HUES6 (cell line): ENCODE data around the gene SUSD6.
A peak's percentile ranks its signal among the peaks of the same experiment; 100 is the strongest.

ENCODE experiments used
- H3K27ac ChIP-seq: 2 replicates; pipeline ENCODE4 v1.7.0; 2013; ENCODE audit warnings: low read depth, mild to moderate bottlenecking, low read length, inconsistent platforms
- H3K27me3 ChIP-seq: 2 replicates; pipeline ENCODE4 v1.6.1; 2013; ENCODE audit warnings: low read length; ENCODE audit not compliant: control insufficient read depth, insufficient read depth
- H3K36me3 ChIP-seq: 2 replicates; pipeline ENCODE4 v1.6.1; 2013; ENCODE audit warnings: low read length; ENCODE audit not compliant: control insufficient read depth, insufficient read depth
- H3K4me1 ChIP-seq: 2 replicates; pipeline ENCODE4 v1.6.1; 2013; ENCODE audit warnings: low read length; ENCODE audit not compliant: control insufficient read depth, insufficient read depth
- H3K4me3 ChIP-seq: 2 replicates; pipeline ENCODE4 v1.5.1; 2013; ENCODE audit warnings: low read depth, low read length
- H3K9ac ChIP-seq: one replicate; pipeline ENCODE4 v1.6.1; 2013; ENCODE audit warnings: mild to moderate bottlenecking, low read length
- H3K9me3 ChIP-seq: 2 replicates; pipeline ENCODE4 v1.6.1; 2013; ENCODE audit warnings: low read depth, low read length; ENCODE audit not compliant: control insufficient read depth, insufficient read depth

SUSD6 gene

DNA sequence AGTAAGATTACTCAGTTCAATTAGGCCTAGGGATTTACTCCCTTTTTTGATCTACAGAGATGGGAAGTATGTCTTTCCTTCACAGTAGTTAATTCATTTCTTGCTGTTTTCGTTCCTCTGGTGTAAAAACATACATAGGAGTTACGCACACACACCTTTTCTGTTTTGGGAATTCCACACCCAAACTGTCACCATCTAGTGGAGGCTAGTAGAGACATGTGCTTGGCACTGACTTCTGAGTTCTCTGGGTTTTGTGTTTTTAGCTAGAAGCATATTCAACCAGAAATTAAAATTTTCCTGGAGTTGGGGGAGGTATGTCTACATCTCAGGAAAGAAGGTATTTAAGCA, 1.4 kb downstream of the SUSD6 start:
- Histone ChIP-seq H3K4me3 (peak overlapping the region; percentile 82), H3K9ac (peak overlapping the region; percentile 24), H3K4me1 (peaks cover 22% of the 10 kb centered on the region), H3K36me3 (no peaks in the 10 kb centered on the region), H3K27me3 (no peaks in the 10 kb centered on the region), H3K9me3 (no peaks in the 10 kb centered on the region), H3K27ac (no peak overlapping the region)

DNA sequence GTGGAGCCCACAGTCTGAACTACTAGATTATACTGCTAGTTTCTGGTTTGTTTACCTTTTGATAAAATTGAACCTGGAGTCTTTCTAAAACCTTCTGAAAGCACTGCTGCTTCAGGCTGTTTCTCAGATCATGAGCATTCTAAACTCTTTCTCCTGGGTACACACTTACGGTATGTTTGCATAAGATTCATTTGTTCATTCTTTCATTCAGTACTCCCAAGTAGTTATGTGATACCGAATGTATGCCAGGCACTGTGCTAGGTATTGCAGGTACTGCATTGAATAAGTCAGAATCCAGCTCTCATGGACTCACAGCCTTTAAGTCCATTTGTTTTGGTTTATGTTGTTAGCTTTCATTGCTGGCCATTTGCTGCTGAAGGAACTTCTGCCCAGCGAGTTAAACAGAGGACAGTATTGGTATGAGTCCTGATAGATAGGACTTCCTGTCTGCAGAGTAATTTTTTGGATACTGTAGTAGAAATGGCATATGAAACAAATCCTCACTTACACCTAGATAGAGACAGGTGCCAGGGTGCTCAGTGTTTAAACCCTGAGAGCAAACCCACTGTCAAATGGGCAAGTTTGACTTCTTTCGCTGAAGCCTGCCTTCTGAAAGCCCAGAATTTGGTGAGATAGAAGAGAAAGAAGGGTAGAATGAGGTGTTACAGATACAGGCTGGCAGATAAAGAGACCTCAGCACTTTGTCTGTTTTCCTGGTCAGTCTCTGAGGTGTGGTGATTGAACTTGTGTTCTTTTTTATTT, 2.1 kb downstream of the SUSD6 start:
- Histone ChIP-seq H3K27ac (no peak overlapping the region), H3K27me3 (no peaks in the 10 kb centered on the region), H3K36me3 (no peaks in the 10 kb centered on the region), H3K4me1 (peaks cover 22% of the 10 kb centered on the region), H3K4me3 (peak overlapping the region; percentile 82; the same call in 1 of the 2 replicates), H3K9me3 (no peaks in the 10 kb centered on the region), H3K9ac (no peak overlapping the region)

DNA sequence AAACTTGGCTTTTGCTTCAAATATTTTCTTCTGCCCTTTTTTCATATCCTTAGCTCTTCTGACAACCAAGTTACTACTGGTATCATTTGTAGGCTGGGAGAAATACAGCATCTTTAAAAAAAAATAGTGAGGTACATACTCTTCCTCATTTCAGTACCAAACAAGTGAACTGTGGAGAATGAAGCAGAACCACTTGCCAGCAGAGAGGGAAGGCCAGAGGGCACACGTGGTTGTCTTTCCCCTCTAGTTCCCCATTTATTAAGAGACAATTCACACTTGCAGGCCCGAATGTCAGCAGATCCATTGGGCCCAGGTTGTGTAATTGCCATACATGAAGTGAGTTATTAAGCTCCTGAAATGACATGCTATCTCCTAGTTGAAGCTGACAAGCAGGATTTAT, 3.2 kb downstream of the SUSD6 start:
- H3K4me1 ChIP-seq = peaks cover 22% of the 10 kb centered on the region

DNA sequence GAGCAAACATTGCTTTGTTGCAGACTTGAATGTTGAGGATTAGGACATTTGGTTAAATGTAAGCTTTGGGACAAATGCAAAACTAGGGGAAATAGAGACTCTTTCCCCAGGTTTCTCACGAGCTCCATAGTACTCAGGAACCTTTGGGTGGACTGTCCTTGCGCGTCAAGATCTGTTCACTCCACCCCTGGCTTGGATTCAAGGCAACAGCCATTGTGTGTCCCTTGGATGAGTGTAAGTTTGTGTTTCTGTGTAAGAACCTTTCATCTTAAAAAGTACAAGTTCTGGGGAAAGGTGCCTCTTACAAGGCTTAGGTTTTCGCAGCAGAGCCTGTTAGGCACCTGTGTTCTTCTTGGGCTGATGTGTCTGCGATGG, 3.7 kb downstream of the SUSD6 start:
- Histone ChIP-seq H3K9me3 (no peaks in the 10 kb centered on the region), H3K4me1 (peaks cover 18% of the 10 kb centered on the region), H3K27me3 (no peaks in the 10 kb centered on the region), H3K27ac (no peak overlapping the region), H3K9ac (no peak overlapping the region), H3K4me3 (no peak overlapping the region), H3K36me3 (no peaks in the 10 kb centered on the region)

More for the DNA sequence above, 3.2 kb downstream of the SUSD6 start:
- Histone ChIP-seq H3K27me3 (no peaks in the 10 kb centered on the region), H3K36me3 (no peaks in the 10 kb centered on the region), H3K9ac (no peak overlapping the region), H3K9me3 (no peaks in the 10 kb centered on the region), H3K4me3 (no peak overlapping the region), H3K27ac (no peak overlapping the region)

DNA sequence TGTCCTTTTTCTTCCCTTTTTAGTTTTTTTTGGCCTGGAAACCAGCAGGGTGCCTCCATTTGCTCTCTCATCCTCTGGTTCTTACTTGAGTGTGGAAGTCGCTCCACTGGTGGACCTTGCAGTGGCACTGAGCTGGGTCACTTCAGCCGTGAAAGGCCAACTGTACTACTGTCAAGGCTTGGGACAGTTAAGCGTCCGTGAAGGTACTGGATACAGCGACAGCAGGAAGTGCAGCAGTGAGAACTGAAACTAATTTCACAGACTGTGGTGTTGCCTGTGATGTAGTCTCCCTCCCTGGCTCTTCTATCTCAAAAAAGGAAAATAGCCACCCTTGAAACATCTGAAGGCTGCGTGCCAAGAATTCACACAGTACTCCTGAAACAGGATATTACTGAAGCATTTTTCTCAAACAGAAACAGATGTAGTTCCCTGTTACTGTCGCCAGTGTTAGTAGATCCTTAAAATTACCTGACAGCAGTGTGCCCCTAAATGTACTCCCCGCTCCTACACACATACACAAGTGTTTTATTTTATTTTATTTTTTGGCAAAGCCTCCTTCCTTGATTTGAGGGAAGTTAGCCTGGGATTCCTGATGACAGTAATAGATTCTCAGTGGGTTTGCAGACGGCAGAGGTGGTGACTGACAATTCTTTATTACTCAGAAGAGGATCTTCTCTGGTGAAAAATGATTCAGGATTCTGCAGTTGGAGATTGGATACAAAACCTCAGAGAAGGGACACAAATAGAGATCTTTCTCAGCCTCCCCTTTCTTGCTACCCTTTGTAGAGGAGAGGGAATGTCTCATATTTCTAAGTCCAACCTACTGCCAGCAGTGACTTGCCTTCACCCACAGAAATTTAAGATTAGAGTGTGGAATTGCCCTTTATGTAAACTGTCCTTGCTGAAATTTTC, 4.4 kb downstream of the SUSD6 start:
- Histone ChIP-seq H3K27ac (no peak overlapping the region), H3K4me1 (peaks cover 12% of the 10 kb centered on the region), H3K9me3 (no peaks in the 10 kb centered on the region), H3K27me3 (no peaks in the 10 kb centered on the region), H3K36me3 (no peaks in the 10 kb centered on the region), H3K9ac (no peak overlapping the region), H3K4me3 (no peak overlapping the region)

DNA sequence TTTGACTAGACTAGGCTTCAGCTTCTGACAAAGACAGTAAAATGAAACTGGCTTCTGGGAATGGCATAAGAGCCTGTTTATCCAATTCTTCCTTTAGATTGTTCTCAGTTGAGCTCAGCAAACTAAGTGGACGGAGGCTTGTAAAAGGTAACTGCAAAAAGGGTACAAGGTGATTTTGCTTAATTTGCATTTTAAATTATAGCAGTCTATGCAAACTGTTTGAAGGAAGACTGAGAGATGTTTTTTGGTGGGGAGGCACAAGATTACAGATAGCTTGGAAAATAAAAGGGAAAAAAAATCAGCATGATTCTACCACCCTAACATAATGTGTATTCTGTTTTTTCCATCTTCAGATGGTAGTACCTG, 5.0 kb downstream of the SUSD6 start:
- Histone ChIP-seq H3K27ac (no peak overlapping the region), H3K9ac (no peak overlapping the region)

DNA sequence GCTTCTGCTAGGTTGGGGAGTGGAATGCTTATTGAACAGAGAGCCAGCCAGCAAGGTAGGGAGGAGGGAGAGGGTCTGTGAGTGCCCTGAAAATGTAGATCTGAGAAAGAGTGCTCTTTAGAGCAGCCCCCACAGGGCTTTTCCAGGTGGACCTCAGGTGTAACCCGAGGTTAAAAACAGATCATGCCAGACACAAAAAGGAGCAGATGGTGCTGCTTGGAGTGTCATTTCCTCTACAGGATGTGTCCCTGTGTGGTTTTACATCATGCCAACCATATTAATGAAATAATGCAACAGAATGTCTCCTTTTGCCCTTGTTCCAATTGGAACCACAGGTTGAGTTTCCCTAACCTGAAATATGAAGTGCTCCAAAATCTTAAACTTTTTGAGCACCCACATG, 6.4 kb downstream of the SUSD6 start:
- Histone ChIP-seq H3K4me1 (peaks cover 6% of the 10 kb centered on the region), H3K27ac (no peak overlapping the region), H3K9ac (no peak overlapping the region)

More for the DNA sequence above, 5.0 kb downstream of the SUSD6 start:
- Histone ChIP-seq H3K4me3 (no peak overlapping the region), H3K4me1 (peaks cover 12% of the 10 kb centered on the region), H3K36me3 (no peaks in the 10 kb centered on the region), H3K9me3 (no peaks in the 10 kb centered on the region), H3K27me3 (no peaks in the 10 kb centered on the region)

DNA sequence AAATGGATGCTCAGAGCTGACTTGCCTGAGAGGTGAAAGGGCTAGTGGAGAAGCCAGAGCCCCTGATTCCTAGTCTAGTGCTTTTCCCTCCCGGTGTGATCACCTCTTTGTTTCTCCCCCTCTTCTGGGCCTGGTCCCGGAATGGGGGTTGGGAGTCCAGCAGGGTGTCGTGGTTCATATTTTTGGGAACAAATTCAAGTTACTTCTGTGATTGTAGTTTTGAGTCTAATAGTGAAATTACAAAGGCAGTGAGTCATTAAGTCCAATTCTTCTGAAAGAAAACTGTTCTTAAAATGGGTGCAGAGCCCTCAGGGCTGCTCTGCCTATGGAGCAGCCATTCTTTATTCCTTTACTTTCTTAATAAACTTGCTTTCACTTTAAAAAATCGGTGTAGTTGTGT, 7.6 kb downstream of the SUSD6 start:
- H3K4me1 ChIP-seq = no peaks in the 10 kb centered on the region
- H3K27ac ChIP-seq = no peak overlapping the region
- no peak overlapping the region for H3K4me3 ChIP-seq
- H3K27me3 ChIP-seq = no peaks in the 10 kb centered on the region
- no peaks in the 10 kb centered on the region for H3K36me3 ChIP-seq
- H3K9me3 ChIP-seq = no peaks in the 10 kb centered on the region
- H3K9ac ChIP-seq = no peak overlapping the region

More for the DNA sequence above, 6.4 kb downstream of the SUSD6 start:
- no peak overlapping the region for H3K4me3 ChIP-seq
- H3K9me3 ChIP-seq = no peaks in the 10 kb centered on the region
- no peaks in the 10 kb centered on the region for H3K27me3 ChIP-seq
- H3K36me3 ChIP-seq = no peaks in the 10 kb centered on the region

DNA sequence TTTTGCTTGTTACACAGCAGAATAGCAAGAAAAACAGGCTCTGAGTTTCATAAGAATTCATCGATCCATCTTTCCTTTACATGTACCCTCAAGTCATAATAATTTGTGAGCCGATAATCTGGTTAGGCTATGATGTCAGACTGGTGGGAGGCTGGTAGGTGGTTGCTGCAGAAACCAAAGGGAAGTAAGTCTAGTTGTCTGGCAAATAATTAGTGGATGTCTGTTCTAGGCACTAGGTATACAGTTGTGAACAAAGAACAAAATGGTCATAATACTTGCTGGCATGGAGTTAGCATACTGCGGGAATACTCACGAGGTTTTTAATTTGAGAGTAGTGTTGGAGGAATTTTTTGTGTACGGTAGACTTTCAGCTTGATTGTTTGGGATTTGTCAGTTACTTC, 8.8 kb downstream of the SUSD6 start:
- Histone ChIP-seq H3K4me1 (peaks cover 2% of the 10 kb centered on the region; the same call in 1 of the 2 replicates), H3K9me3 (no peaks in the 10 kb centered on the region), H3K4me3 (no peak overlapping the region), H3K9ac (no peak overlapping the region), H3K27ac (no peak overlapping the region), H3K27me3 (no peaks in the 10 kb centered on the region), H3K36me3 (no peaks in the 10 kb centered on the region)

DNA sequence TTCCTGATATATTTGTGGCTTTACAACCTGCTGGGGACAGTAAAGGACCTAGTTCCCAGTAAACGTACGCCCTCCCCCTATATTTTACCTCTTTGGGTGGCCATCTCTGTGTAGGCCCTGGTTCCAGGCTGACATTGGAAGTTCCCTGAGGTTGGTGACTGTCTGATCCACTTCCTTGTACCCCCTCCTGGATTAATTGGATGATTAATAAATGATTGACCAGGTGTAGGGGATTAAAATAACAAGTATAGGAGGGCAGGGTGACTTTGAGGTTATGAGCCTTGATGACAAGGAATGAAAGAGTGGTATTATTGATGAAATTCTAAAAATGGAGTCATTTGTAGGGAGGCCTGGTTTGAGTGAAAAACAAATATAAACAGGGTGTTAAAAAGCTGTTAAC, 9.6 kb downstream of the SUSD6 start:
- H3K27me3 ChIP-seq = no peaks in the 10 kb centered on the region
- no peaks in the 10 kb centered on the region for H3K36me3 ChIP-seq
- H3K4me1 ChIP-seq = peaks cover 8% of the 10 kb centered on the region; the same call in 1 of the 2 replicates
- H3K9ac ChIP-seq = no peak overlapping the region
- no peak overlapping the region for H3K27ac ChIP-seq
- no peak overlapping the region for H3K4me3 ChIP-seq
- H3K9me3 ChIP-seq = no peaks in the 10 kb centered on the region

DNA sequence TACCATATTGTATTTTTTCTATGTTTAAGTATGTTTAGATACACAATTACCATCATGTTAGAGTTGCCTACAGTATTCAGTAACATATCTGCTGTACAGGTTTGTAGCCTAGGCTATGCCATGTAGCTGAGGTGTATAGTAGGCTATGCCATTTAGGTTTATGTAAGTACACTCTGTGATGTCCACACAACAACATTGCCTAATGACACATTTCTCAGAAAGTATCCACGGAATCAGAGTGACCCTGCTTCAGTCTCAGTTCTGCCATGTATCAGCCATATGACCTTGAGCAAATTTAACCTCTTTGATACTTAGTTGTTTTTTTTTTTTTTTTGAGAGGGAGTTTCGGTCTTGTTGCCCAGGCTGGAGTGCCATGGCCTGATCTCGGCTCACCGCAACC, 12.7 kb downstream of the SUSD6 start:
- H3K4me1 ChIP-seq = peaks cover 8% of the 10 kb centered on the region; the same call in 1 of the 2 replicates
- no peak overlapping the region for H3K9ac ChIP-seq
- H3K9me3 ChIP-seq = no peaks in the 10 kb centered on the region
- H3K36me3 ChIP-seq = no peaks in the 10 kb centered on the region
- H3K27ac ChIP-seq = no peak overlapping the region
- H3K4me3 ChIP-seq = no peak overlapping the region
- H3K27me3 ChIP-seq = no peaks in the 10 kb centered on the region
